ENCODE results near the gene MCF2L. TPM values are rescaled to one million over a fixed set of nuclear protein-coding genes. Genes with fewer than 3 reads are reported as not detected.

Gene MCF2L
- polyA plus RNA-seq, 1 donor (not counting 4 experiments of a cell fraction or from before 2014, with no cell fraction given) = 0.14 TPM

- H3K79me2 ChIP-seq (ENCODE audit: control insufficient read depth, insufficient read depth, low read length) = no peaks in the 10 kb centered on the region
- H3K27me3 ChIP-seq (ENCODE audit: control insufficient read depth, extremely low read depth, insufficient read depth, low read length) = peaks cover 37% of the 10 kb centered on the region
- H3K4me1 ChIP-seq (ENCODE audit: control insufficient read depth, extremely low read depth, insufficient read depth, low read length) = no peaks in the 10 kb centered on the region
- H3K27ac ChIP-seq (ENCODE audit: control insufficient read depth, insufficient read depth, low read length) = no peak overlapping the region
- no peaks in the 10 kb centered on the region for H3K9me1 ChIP-seq (ENCODE audit: control insufficient read depth, extremely low read depth, insufficient read depth, low read length)
- H3K4me2 ChIP-seq (ENCODE audit: control insufficient read depth, extremely low read depth, insufficient read depth, low read depth, low read length) = no peak overlapping the region
- no peak overlapping the region for H3K9ac ChIP-seq (ENCODE audit: control insufficient read depth, extremely low read depth, insufficient read depth, low read length)
- DNase-seq (ENCODE audit: low read depth, low spot score) (no peak), FAIRE-seq (no peak)
- H3K4me3 ChIP-seq (ENCODE audit: control insufficient read depth in 2 of 3, extremely low read depth in 1 of 3, insufficient read depth in 2 of 3, low read depth in 1 of 3, low read length in 3 of 3) = no peak overlapping the region
- TF ChIP-seq CTCF (optimal IDR thresholded peaks at IDR 0.05 in 1 of 3, IDR thresholded peaks at IDR 0.05 in 1 of 3, conservative IDR thresholded peaks at IDR 0.05 in 1 of 3; ENCODE audit: extremely low read depth in 1 of 3, insufficient read depth in 2 of 3, low read length in 3 of 3) (no peak), EZH2 (IDR thresholded peaks at IDR 0.05; ENCODE audit: low read length) (no peak)
- no peaks in the 10 kb centered on the region for H4K20me1 ChIP-seq (ENCODE audit: control insufficient read depth, extremely low read depth, insufficient read depth, low read length)
- H3K36me3 ChIP-seq (ENCODE audit: control insufficient read depth in 2 of 2, extremely low read depth in 1 of 2, insufficient read depth in 2 of 2, low read length in 2 of 2) = no peaks in the 10 kb centered on the region
- dilution Hi-C loops (cut with MboI; ENCODE audit: extremely low pct_ligation_motif_present, low sequenced_read_pairs) = no loop called here
- H3K9me3 ChIP-seq (ENCODE audit: control insufficient read depth, low read depth, low read length) = no peaks in the 10 kb centered on the region
- no peak overlapping the region for H2AFZ ChIP-seq (ENCODE audit: control insufficient read depth, low read length)
These were observed 140.4 kb downstream of the MCF2L start for GRCh38 chr13:113109151-113110047.

GRCh38 chr13:113110048-113110851 is 141.2 kb downstream of the MCF2L start:
- no peaks in the 10 kb centered on the region for H3K79me2 ChIP-seq (ENCODE audit: control insufficient read depth, insufficient read depth, low read length)
- H4K20me1 ChIP-seq (ENCODE audit: control insufficient read depth, extremely low read depth, insufficient read depth, low read length) = no peaks in the 10 kb centered on the region
- H3K4me1 ChIP-seq (ENCODE audit: control insufficient read depth, extremely low read depth, insufficient read depth, low read length) = no peaks in the 10 kb centered on the region
- H3K27ac ChIP-seq (ENCODE audit: control insufficient read depth, insufficient read depth, low read length) = no peak overlapping the region
- H3K9ac ChIP-seq (ENCODE audit: control insufficient read depth, extremely low read depth, insufficient read depth, low read length) = no peak overlapping the region
- peaks cover 37% of the 10 kb centered on the region for H3K27me3 ChIP-seq (ENCODE audit: control insufficient read depth, extremely low read depth, insufficient read depth, low read length)
- DNase-seq (ENCODE audit: low read depth, low spot score) = no peak
- FAIRE-seq = no peak
- no peak overlapping the region for H3K4me3 ChIP-seq (ENCODE audit: control insufficient read depth in 2 of 3, extremely low read depth in 1 of 3, insufficient read depth in 2 of 3, low read depth in 1 of 3, low read length in 3 of 3)
- no peak overlapping the region for H2AFZ ChIP-seq (ENCODE audit: control insufficient read depth, low read length)
- TF ChIP-seq CTCF (optimal IDR thresholded peaks at IDR 0.05 in 1 of 3, IDR thresholded peaks at IDR 0.05 in 1 of 3, conservative IDR thresholded peaks at IDR 0.05 in 1 of 3; ENCODE audit: extremely low read depth in 1 of 3, insufficient read depth in 2 of 3, low read length in 3 of 3) = no peak
- TF ChIP-seq EZH2 (IDR thresholded peaks at IDR 0.05; ENCODE audit: low read length) = peak; percentile 91
- H3K4me2 ChIP-seq (ENCODE audit: control insufficient read depth, extremely low read depth, insufficient read depth, low read depth, low read length) = no peak overlapping the region
- dilution Hi-C loops (cut with MboI; ENCODE audit: extremely low pct_ligation_motif_present, low sequenced_read_pairs) = no loop called here
- H3K9me1 ChIP-seq (ENCODE audit: control insufficient read depth, extremely low read depth, insufficient read depth, low read length) = no peaks in the 10 kb centered on the region
- no peaks in the 10 kb centered on the region for H3K9me3 ChIP-seq (ENCODE audit: control insufficient read depth, low read depth, low read length)
- no peaks in the 10 kb centered on the region for H3K36me3 ChIP-seq (ENCODE audit: control insufficient read depth in 2 of 2, extremely low read depth in 1 of 2, insufficient read depth in 2 of 2, low read length in 2 of 2)

Measured in keratinocyte (primary cell).